Measurements from ENCODE around the gene SPI1.

SPI1 gene

DNA sequence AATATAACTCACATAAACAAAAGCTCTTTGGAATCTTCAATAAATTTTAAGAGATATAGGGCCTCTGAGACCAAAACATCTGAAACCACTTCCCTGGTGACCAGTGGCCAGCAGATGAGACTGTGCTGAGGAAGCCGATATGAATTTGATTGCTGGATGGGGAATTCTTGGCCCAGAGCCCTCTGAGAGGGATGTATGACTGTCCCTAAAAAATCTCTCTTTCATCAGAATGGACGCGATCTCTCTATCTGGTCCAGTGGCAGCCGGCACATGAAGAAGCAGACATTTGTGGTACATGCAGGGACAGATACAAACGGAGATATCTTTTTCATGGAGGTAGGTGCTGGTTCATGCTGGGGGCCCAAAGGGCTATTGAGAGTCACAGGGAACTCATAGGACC is 63.4 kb downstream of the SPI1 start:
- ChIA-PET POLR2A (no interaction called here), CTCF (no interaction called here)
- H3K27ac ChIP-seq (ENCODE audit: extremely low read depth, low read depth, low read length) = no peak overlapping the region
- no peaks in the 10 kb centered on the region for H3K4me1 ChIP-seq (ENCODE audit: control insufficient read depth, insufficient read depth, low read length)
- H3K36me3 ChIP-seq (ENCODE audit: control insufficient read depth in 2 of 2, insufficient read depth in 1 of 2, low read length in 2 of 2) = peaks cover 0 to 51% of the 10 kb centered on the region in 2 experiments; a peak in 2 of 3 replicates
- H3K4me3 ChIP-seq (ENCODE audit: low read depth, low read length) = no peak overlapping the region
- H3K9me3 ChIP-seq (ENCODE audit: control insufficient read depth, insufficient read depth, low read depth, low read length) = no peaks in the 10 kb centered on the region
- TF ChIP-seq ZNF660 (tag by site-specific recombination; IDR thresholded peaks at IDR 0.05) (no peak), ZBTB21 (tag by site-specific recombination; IDR thresholded peaks at IDR 0.05) (no peak), SALL2 (tag by site-specific recombination; IDR thresholded peaks at IDR 0.05; ENCODE audit: borderline replicate concordance) (no peak), RBAK (tag by site-specific recombination; IDR thresholded peaks at IDR 0.05) (no peak), ZBTB20 (tag by site-specific recombination; IDR thresholded peaks at IDR 0.05) (no peak), ZNF514 (tag by site-specific recombination; IDR thresholded peaks at IDR 0.05) (no peak)
- TF ChIP-seq, protein P1, sequence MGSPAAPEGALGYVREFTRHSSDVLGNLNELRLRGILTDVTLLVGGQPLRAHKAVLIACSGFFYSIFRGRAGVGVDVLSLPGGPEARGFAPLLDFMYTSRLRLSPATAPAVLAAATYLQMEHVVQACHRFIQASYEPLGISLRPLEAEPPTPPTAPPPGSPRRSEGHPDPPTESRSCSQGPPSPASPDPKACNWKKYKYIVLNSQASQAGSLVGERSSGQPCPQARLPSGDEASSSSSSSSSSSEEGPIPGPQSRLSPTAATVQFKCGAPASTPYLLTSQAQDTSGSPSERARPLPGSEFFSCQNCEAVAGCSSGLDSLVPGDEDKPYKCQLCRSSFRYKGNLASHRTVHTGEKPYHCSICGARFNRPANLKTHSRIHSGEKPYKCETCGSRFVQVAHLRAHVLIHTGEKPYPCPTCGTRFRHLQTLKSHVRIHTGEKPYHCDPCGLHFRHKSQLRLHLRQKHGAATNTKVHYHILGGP (tag by site-specific recombination; IDR thresholded peaks at IDR 0.05) = no peak

DNA sequence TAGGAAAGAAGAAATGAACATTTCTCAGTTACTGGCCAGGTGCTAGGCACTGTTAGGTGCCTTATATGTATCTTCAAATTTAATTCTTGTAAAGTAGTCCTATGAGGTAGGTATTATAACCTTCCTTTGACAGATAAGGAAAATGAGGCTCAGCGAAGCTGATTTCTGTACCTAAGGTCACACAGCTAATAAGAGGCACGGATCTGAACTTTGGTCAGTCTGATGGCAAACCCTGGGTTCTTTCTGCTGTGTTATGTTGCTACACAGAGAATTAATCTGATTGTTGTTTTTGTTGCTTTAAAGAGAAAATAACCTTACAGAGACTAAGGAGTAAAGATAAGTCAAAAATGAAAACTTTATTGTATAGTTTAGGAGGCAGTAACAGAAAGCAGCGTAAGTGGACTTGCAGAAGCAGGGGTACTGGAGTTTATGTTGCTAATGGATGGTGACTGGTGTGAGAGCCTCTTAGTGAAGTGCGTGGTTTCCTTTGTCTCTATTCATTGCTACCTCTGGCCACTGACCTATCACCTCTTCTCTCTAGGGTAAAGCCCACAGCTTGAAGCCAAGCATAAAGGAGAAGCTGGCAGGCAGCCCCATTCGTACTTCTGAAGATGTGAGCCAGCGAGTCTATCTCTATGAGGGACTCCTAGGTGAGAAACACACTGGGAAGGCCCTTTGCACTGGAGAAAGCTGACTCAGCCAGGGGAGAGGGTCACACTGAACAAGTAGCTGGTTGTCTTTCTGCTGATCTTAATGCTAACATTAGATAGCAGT is 70.1 kb downstream of the SPI1 start:
- Histone ChIP-seq H3K4me3 (ENCODE audit: low read depth, low read length) (no peak overlapping the region), H3K9me3 (ENCODE audit: control insufficient read depth, insufficient read depth, low read depth, low read length) (no peaks in the 10 kb centered on the region), H3K4me1 (ENCODE audit: control insufficient read depth, insufficient read depth, low read length) (no peaks in the 10 kb centered on the region), H3K36me3 (ENCODE audit: control insufficient read depth in 2 of 2, insufficient read depth in 1 of 2, low read length in 2 of 2) (peaks cover 9 to 79% of the 10 kb centered on the region in 2 experiments), H3K27ac (ENCODE audit: extremely low read depth, low read depth, low read length) (no peak overlapping the region)
- ChIA-PET CTCF (interaction anchor here (0.7 kb wide), 2 partner anchors 49 to 73 kb away, joined by 3 read pairs; no protein-coding TSS in a partner anchor), POLR2A (no interaction called here)
- TF ChIP-seq GFI1B (tag by site-specific recombination; IDR thresholded peaks at IDR 0.05) (no peak), ZNF658 (tag by site-specific recombination; IDR thresholded peaks at IDR 0.05) (no peak), ZFP41 (tag by site-specific recombination; IDR thresholded peaks at IDR 0.05; ENCODE audit: borderline replicate concordance) (no peak), ZNF654 (tag by site-specific recombination; IDR thresholded peaks at IDR 0.05; ENCODE audit: low read depth) (no peak), ZNF510 (tag by site-specific recombination; IDR thresholded peaks at IDR 0.05; ENCODE audit: insufficient replicate concordance) (no peak), RBAK (tag by site-specific recombination; IDR thresholded peaks at IDR 0.05) (no peak), IKZF3 (tag by site-specific recombination; IDR thresholded peaks at IDR 0.05) (no peak), ZNF157 (tag by site-specific recombination; IDR thresholded peaks at IDR 0.05) (no peak), ZNF423 (tag by site-specific recombination; IDR thresholded peaks at IDR 0.05) (no peak), ZNF623 (tag by site-specific recombination; IDR thresholded peaks at IDR 0.05) (no peak), ZNF677 (tag by site-specific recombination; IDR thresholded peaks at IDR 0.05) (no peak), ZNF211 (tag by site-specific recombination; IDR thresholded peaks at IDR 0.05; ENCODE audit: low read depth) (no peak), ZNF561 (tag by site-specific recombination; IDR thresholded peaks at IDR 0.05; ENCODE audit: borderline replicate concordance) (no peak), ZNF175 (tag by site-specific recombination; IDR thresholded peaks at IDR 0.05) (no peak), ZNF473 (tag by site-specific recombination; IDR thresholded peaks at IDR 0.05) (no peak), ZBTB21 (tag by site-specific recombination; IDR thresholded peaks at IDR 0.05) (no peak), GLIS1 (tag by site-specific recombination; IDR thresholded peaks at IDR 0.05) (no peak)
- TF ChIP-seq, protein P2, sequence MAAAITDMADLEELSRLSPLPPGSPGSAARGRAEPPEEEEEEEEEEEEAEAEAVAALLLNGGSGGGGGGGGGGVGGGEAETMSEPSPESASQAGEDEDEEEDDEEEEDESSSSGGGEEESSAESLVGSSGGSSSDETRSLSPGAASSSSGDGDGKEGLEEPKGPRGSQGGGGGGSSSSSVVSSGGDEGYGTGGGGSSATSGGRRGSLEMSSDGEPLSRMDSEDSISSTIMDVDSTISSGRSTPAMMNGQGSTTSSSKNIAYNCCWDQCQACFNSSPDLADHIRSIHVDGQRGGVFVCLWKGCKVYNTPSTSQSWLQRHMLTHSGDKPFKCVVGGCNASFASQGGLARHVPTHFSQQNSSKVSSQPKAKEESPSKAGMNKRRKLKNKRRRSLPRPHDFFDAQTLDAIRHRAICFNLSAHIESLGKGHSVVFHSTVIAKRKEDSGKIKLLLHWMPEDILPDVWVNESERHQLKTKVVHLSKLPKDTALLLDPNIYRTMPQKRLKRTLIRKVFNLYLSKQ (tag by site-specific recombination; IDR thresholded peaks at IDR 0.05; ENCODE audit: borderline replicate concordance) = no peak
- TF ChIP-seq, protein P1 (tag by site-specific recombination; IDR thresholded peaks at IDR 0.05) = no peak

Data from HEK293 (cell line).